GM18861 (cell line): ENCODE measurements around the gene AP1M2.
A peak's percentile ranks its signal among the peaks of the same experiment; 100 is the strongest.

Experiments
- ATAC-seq: cut with Tn5 transposase; IDR thresholded peaks from one replicate; pipeline ENCODE4 v1.9.1; 2021; ENCODE audit not compliant: unreplicated experiment

Gene AP1M2

GRCh38 chr19:10587022-10587838 is at the start of gene AP1M2:
Gene AP1M2, minus strand, starts transcription at chr19:10587312. Its CDS starts 81 bp downstream, at chr19:10587231.
- ATAC-seq = no peak

- ATAC-seq = no peak
Measured at GRCh38 chr19:10636304-10636972, 49.3 kb upstream of the AP1M2 start.

- no peak for ATAC-seq
Measured at GRCh38 chr19:10634963-10635362, 47.9 kb upstream of the AP1M2 start.

- no peak for ATAC-seq
Measured at GRCh38 chr19:10634430-10634829, 47.3 kb upstream of the AP1M2 start.

- no peak for ATAC-seq
Measured at GRCh38 chr19:10631874-10632273, 44.8 kb upstream of the AP1M2 start.

GRCh38 chr19:10625762-10626138 is 38.6 kb upstream of the AP1M2 start:
- no peak for ATAC-seq

GRCh38 chr19:10625003-10625761 is 38.1 kb upstream of the AP1M2 start, which contains the start of gene SLC44A2:
Gene SLC44A2, plus strand, starts transcription at chr19:10625553. Its CDS starts 81 bp downstream, at chr19:10625634.
- ATAC-seq = no peak

- no peak for ATAC-seq
Measured at GRCh38 chr19:10624585-10624984, 37.5 kb upstream of the AP1M2 start.

GRCh38 chr19:10621966-10622365 is 34.9 kb upstream of the AP1M2 start:
- no peak for ATAC-seq

- ATAC-seq = no peak
Measured at GRCh38 chr19:10620786-10621185, 33.7 kb upstream of the AP1M2 start.

- no peak for ATAC-seq
Measured at GRCh38 chr19:10618846-10619245, 31.7 kb upstream of the AP1M2 start.

- ATAC-seq = no peak
Measured at GRCh38 chr19:10617409-10618121, 30.5 kb upstream of the AP1M2 start.

GRCh38 chr19:10615429-10616023 is 28.4 kb upstream of the AP1M2 start:
- ATAC-seq = no peak

- no peak for ATAC-seq
Measured at GRCh38 chr19:10612499-10613119, 25.5 kb upstream of the AP1M2 start.

- no peak for ATAC-seq
Measured at GRCh38 chr19:10611907-10612306, 24.8 kb upstream of the AP1M2 start.

GRCh38 chr19:10604460-10604980 is 17.4 kb upstream of the AP1M2 start:
- peak; percentile 22 for ATAC-seq

GRCh38 chr19:10603873-10604459 is 16.9 kb upstream of the AP1M2 start:
- peak; percentile 33 for ATAC-seq

- peak; percentile 38 for ATAC-seq
Measured at GRCh38 chr19:10603084-10603872, 16.2 kb upstream of the AP1M2 start.
